SK-N-SH treated with all-trans-retinoic acid at 6 μM for 48 hours (cell line): Measurements from ENCODE around the gene FCRL6.

Experiments used
- CSDC2 ChIP-seq: fragments of 250-450 bp; sonication (Bioruptor Pico); IDR thresholded peaks from 2 replicates; pipeline ENCODE4 v1.5.0; 2020; ENCODE audit warnings: mild to moderate bottlenecking, moderate library complexity
- PATZ1 ChIP-seq: fragments of 250-450 bp; sonication (Bioruptor Pico); IDR thresholded peaks from 2 replicates; pipeline ENCODE4 v1.8.0; 2020; ENCODE audit warnings: mild to moderate bottlenecking, moderate library complexity, borderline replicate concordance
- RARB ChIP-seq: fragments of 250-450 bp; sonication (Bioruptor Pico); IDR thresholded peaks from 2 replicates; pipeline ENCODE4 v1.8.0; 2021; ENCODE audit warnings: mild to moderate bottlenecking, moderate library complexity
- TCF4 ChIP-seq: fragments of 250-450 bp; sonication (Bioruptor Pico); IDR thresholded peaks from 2 replicates; pipeline ENCODE4 v1.8.0; 2021; ENCODE audit warnings: mild to moderate bottlenecking, moderate library complexity, borderline replicate concordance
- TOX ChIP-seq: fragments of 250-450 bp; sonication (Bioruptor Pico); IDR thresholded peaks from 2 replicates; pipeline ENCODE4 v1.8.0; 2021; ENCODE audit warnings: mild to moderate bottlenecking, moderate library complexity, borderline replicate concordance
- ZNF565 ChIP-seq: fragments of 450-650 bp; formaldehyde crosslinking; conservative IDR thresholded peaks from 2 replicates; pipeline ENCODE4 v1.5.0; 2020; ENCODE audit warnings: low read depth, mild to moderate bottlenecking, moderate library complexity

- TF ChIP-seq RARB (CRISPR knock-in tag) (no peak), ZNF565 (CRISPR knock-in tag) (no peak), CSDC2 (CRISPR knock-in tag) (no peak), TOX (CRISPR knock-in tag) (no peak), TCF4 (CRISPR knock-in tag) (no peak), PATZ1 (CRISPR knock-in tag) (no peak)
These were observed 11.8 kb upstream of the FCRL6 start for GRCh38 chr1:159790237-159790917.
